IPS-NIHi7 (cell line): ENCODE results near the gene MYL11.

Experiments
- DNase-seq: peaks from one replicate; pipeline ENCODE4 v3.0.0; 2012; ENCODE audit warnings: mixed read lengths; ENCODE audit errors: extremely low spot score

The MYL11 gene

DNA sequence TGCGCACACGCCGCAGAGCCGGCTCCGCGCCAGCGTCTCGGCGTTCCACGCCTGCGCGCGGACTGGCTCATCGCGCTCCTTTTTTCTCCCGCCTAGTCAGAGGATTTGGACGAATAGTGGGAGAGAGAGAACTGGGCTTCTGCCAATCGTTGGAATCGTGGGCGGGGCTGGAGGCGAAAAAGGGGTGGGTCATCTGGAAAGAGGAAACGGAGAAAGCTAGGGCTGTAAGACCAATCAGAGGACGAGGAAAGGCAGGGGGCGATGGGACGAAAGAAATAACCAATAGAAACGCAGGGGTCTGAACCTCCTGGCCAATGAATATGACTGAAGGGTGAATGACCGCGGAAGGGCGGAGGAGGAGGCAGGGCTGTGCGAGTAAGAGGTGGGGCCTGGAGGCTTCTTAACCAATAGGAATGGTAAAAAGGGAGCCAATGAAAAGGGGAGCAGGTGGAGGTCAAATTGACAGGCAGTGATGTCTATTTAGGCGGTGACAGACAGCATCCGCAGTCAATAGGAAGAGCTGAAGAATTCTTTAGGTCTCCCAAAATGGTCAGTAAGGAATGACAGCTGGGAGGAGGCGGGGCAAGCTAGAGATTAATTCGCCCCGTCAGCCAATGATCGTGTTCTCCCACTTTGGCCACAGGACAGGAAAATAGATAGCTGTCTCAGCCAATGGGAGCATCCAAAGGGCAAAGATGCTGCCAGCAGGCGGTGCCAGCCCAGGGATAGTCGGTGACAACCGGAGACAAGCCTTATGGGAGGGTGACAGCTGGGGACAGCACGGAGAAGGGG lies 4.0 kb upstream of the MYL11 start, which contains the start of gene TBC1D10B:
TSS of gene TBC1D10B (minus strand) at position 39 of the 792 bp plus-strand sequence. CDS start 311 bp downstream, outside the sequence.
- peak; percentile 97 for DNase-seq

GRCh38 chr16:30371248-30371816 lies 3.3 kb upstream of the MYL11 start:
- no peak for DNase-seq

DNA sequence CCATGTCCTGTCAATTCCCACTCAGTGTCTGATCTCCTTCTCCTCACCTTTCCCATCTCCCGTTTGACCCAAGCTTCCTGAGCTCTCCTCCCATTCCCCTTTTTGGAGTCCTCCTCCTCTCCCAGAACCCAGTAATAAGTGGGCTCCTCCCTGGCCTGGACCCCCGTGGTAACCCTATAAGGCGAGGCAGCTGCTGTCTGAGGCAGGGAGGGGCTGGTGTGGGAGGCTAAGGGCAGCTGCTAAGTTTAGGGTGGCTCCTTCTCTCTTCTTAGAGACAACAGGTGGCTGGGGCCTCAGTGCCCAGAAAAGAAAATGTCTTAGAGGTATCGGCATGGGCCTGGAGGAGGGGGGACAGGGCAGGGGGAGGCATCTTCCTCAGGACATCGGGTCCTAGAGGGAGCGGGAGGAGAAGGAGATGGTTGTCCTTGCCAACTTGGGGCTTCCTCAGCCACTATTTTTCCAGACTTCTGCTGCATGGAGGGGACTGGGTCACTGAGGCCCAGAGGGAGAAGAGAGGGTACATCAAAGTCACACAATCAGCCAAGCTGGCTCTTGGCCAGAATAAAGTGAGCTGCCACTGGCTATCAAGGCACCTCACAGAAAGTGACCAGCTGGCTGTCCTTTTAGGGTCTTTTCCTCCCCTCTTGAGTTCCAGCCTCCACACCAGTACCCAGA lies 2.4 kb upstream of the MYL11 start:
- no peak for DNase-seq

DNA sequence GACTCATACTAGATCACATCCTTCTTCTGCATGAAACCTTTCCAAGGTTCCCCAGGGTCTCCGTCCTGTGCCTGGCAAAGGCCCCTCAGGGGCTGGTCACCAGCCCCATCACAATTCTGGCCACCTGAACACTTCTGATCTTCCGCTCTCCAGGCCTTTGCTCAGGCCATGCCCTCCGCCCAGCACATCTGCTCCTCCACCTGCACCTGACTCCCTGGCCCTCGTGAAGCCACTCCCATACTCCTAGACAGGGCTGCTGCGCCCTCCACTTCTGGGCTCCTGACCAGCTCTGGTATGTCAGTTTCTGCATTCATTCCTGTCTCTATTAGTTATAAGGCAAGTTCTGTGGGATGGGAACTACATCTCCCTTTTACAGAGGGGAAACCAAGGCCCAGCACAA lies 1.9 kb upstream of the MYL11 start:
- DNase-seq: no peak

GRCh38 chr16:30375864-30376263 lies 1.3 kb downstream of the MYL11 start:
- no peak for DNase-seq

DNA sequence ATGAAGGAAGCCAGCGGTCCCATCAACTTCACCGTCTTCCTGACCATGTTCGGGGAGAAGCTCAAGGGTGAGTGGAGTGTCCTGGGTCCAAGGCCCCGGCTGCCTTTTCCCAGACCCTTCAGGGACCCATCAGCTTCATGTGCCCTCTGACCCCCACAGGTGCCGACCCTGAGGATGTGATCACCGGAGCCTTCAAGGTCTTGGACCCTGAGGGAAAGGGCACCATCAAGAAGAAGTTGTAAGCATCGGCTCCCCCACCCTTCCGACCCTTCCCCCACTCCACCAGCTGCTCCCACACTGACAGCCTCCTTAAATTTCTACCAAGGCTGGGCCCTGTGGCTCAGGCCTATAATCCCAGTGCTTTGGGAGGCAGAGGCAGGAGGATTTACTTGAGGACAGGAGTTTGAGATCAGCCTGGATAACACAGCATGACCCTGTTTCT lies 1.9 kb downstream of the MYL11 start:
- DNase-seq: no peak

DNA sequence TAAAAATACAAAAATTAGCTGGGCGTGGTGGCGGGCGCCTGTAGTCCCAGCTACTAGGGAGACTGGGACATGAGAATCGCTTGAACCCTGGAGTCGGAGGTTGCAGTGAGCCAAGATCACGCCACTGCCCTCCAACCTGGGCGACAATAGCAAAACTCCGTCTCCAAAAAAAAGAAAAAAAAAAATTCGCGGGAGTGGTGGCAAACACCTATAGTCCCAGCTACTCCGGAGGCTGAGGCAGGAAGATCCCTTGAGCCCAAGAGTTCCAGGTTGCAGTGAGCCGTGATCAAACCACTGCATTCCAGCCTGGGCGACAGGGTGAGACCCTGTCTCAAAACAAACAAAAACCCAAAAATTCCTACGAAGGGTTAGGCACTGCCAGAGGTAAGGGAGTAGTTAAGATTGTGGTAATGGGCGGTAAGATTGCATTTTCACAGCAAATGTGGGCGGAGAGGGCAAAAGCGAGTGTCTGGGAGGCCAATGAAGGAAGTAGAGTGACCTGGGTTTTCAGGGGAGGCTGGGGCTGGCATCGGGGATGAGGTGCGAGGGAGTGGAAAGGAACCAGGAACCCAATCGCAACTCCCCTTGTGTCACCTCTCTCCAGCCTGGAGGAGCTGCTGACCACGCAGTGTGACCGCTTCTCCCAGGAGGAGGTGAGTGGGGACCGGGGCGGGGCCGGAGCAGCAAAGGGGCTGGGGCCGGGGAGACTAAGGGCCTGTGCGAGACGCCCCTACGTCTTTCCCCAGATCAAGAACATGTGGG lies 2.6 kb downstream of the MYL11 start:
- DNase-seq: no peak

GRCh38 chr16:30377812-30378235 lies 3.2 kb downstream of the MYL11 start:
- DNase-seq: peak; percentile 79

DNA sequence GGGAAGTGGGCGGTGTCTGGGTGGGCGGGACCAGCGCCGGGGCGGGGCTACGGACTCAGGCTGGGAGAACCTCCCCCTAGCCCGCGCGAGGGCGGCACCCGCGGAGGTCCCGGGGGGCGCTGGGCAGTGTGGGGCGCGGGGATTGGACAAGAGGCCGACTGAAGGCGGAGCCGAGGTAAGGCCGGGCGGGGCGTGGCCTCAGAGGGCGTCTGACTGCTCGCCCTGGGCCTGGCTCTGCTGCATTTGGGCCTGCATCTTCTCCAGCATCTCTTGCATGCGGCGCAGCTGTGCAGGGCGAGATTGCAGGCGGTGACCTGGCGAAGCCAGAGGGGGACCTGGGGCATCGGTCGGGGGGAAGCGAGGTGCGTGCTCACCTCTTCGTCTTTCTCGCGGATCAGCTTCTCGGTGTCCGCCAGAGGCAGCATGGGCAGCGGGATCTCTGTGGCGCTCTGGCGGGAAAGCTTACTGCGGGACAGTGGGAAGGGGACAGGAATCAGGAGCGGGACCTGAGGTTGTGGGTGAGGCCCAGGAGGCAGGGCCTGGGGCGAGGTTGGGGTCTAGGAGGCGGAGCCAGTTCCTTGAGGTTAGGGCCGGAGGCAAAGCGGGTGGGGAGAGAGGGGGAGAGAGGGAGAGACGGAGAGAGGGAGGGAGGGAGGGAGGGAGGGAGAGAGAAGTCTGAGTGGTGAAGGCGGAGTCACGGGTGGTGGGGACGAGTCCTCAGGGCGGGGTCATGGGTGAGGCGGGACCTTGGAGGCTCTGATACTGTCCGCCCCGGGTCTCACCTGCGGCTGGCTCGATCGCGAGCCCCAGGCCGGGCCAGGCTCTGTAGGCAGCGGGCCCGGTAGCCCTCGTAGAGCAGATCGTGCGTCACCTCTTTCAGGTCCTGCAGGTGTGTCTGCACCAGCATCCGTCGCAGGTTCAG lies 3.9 kb downstream of the MYL11 start:
- DNase-seq: peak; percentile 96

- no peak for DNase-seq
Observed at GRCh38 chr16:30379158-30379783, 4.7 kb downstream of the MYL11 start.

DNA sequence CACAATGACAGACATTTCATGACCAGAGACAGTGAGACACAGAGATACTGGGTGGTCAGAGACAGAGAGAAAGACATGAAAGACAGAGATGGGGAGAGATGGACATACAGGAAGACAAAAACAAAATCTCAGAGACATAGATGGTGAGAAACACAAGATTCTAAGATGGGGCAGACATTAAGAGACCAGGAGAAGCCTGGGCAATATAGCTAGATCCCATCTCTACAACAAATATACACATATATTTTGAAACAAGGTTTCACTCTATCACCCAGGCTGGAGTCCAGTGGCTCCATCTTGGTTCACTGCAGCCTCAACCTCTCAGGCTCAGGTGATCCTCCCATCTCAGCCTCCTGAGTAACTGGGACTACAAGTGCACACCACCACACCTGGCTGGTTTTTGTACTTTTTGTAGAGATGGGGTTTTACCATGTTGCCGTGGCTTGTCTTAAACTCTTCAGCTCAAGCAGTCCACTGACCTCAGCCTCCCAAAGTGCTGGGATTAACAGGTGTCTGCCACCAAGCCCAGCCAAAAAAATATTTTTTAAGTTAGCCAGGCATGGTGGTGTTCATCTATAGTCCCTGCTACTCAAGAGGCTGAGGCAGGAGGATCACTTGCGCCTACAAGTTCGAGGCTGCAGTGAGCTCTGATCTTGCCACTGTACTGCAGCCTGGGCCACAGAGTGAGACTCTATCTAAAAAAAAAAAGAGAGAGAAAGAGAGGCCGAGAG lies 5.6 kb downstream of the MYL11 start:
- no peak for DNase-seq

- DNase-seq: no peak
Observed at GRCh38 chr16:30380803-30381208, 6.2 kb downstream of the MYL11 start.

DNA sequence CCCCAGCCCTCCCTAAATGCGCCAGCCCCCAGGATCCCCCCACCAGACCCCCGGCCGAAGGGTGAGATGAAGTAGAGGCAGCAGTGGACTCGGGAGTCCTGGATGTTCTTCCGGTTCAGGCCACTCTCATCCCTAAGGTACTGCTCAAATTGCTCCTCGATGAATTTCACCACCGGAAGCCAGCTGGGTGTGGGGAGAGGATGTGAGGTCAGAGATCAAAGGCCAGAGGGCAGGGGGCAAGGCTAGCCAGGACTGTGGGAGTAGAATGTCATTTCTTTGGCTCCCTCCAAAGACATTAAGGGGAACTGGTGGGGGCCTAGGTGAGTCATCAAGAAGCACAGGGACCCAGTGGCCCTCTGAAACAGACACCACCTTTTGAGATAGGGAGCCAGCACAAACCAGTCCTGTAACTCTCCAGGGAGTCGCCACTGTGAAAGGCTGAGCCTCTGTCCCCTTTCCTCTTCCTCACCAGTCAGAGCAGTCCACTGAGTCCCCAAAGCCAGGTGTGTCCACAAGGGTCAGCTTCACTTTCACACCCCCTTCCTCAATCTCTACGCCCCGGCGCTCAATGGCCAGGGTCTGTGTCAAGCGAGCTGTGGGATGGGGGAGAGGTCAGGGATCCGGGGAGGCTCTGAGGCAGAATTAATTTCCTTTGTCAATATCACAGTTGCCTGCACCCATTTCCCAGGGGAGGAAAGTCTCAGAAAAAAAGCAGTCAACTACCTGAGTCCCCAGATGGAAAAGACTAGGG lies 6.9 kb downstream of the MYL11 start:
- DNase-seq: no peak

- DNase-seq: no peak
Observed at GRCh38 chr16:30382111-30382881, 7.7 kb downstream of the MYL11 start, which contains the start of gene SEPTIN1. TSS of gene SEPTIN1 (minus strand) at chr16:30382561. CDS start at chr16:30382542, 19 bp downstream.

DNA sequence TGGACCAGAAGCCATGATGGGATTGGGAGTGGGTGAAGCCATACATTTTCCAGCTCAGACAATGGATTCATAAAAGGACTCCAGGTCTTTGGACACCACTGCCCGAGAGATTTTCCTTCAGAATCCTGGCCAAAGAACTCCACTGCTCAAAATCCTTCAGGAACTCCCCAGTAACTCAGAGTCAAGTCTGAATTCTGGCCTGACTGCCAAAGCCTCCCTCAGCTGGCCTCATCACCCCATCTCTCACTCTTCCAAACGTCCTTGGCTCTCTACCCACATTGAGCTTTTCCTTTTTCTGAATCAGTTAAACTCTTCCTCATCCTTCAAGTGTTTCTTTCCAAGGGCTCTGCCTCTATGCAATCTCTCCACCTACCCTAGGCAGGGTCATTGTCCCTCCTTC lies 8.9 kb downstream of the MYL11 start:
- no peak for DNase-seq

GRCh38 chr16:30394592-30395154 lies 20.1 kb downstream of the MYL11 start:
- DNase-seq: peak; percentile 68

DNA sequence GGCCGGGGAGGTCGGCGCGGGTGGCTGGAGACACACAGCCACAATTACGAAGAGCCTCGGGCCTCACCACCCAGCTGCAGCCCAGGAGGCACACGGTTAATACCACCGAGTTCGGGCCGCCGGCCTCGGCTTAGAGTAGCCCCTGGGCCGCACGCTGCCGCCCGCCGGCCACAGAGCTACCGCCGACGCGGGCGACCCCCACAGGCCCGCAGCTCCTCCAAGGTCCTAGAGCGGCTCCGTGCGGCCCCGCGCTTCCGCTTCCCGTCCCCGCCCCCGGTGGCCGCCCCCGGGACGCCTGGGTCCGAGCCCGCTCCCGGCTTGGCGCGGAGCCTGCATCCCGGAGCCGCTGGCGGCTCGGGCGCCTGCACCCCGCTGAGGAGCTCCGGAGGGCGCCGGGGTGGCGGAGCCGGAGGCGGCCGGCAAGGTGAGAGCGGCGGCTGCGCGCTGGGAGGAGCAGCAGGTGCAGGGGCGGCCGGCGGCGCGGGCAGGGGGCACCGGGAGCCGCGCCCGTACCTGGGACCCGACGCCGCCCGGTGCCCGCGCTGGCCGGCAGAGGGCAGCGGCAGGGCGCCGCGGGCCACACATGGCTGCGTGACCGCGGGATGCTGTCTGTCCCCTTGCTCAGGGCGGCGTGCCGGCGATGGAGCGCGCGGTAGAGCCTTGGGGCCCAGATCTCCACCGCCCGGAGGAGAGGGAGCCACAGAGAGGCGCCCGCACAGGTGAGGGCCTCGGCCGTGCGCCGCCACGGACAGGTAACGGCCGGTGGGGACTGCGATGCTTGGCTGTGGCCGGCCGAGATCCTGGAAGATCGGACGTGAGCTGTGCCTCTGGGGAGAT lies 20.8 kb downstream of the MYL11 start, which contains the start of gene ZNF48:
TSS of gene ZNF48 (plus strand) at position 266 of the 837 bp plus-strand sequence. CDS start at position 641, 375 bp downstream.
- peak; percentile 80 for DNase-seq
